Activated CD4-positive, alpha-beta memory T cell treated with anti-CD3 and anti-CD28 coated beads, Interleukin-2, amount 10 ng/mL, durations not matched to agents 7 days and 5 days (primary cell): ENCODE data around the gene ZFY. TPM values are rescaled to one million over a fixed set of nuclear protein-coding genes. Genes with fewer than 3 reads are reported as not detected.

ENCODE experiments used
- CTCF ChIA-PET: fragments of 350-600 bp; sonication (Branson Sonifier 250); formaldehyde crosslinking; loops from one replicate; lab custom pipeline; 2021; ENCODE audit warnings: antibody characterized with exemption, inconsistent platforms; lab: Charles Lee
- POLR2A ChIA-PET: fragments of 350-600 bp; sonication (Branson Sonifier 250); formaldehyde crosslinking; loops from one replicate; lab custom pipeline; 2021; ENCODE audit warnings: antibody characterized with exemption; lab: Charles Lee
- DNase-seq: peaks from one replicate; pipeline ENCODE4 v3.0.0-alpha.2; 2020
- H3K27ac Mint-ChIP-seq: one replicate; pipeline ENCODE4 v1.8.0; 2021; ENCODE audit warnings: mild to moderate bottlenecking, mixed read lengths
- H3K27me3 Mint-ChIP-seq: one replicate; pipeline ENCODE4 v1.8.0; 2021; ENCODE audit warnings: mixed read lengths
- H3K36me3 Mint-ChIP-seq: one replicate; pipeline ENCODE4 v1.8.0; 2021; ENCODE audit warnings: low read depth, mixed read lengths
- H3K4me1 Mint-ChIP-seq: one replicate; pipeline ENCODE4 v1.8.0; 2021; ENCODE audit warnings: mixed read lengths
- H3K4me3 Mint-ChIP-seq: one replicate; pipeline ENCODE4 v1.8.0; 2021; ENCODE audit warnings: mild to moderate bottlenecking, mixed read lengths
- H3K9me3 Mint-ChIP-seq: one replicate; pipeline ENCODE4 v1.8.0; 2021; ENCODE audit warnings: mixed read lengths
- total RNA-seq, 2 experiments: library from RNA; stranded (reverse); gene quantifications; one replicate each; pipeline ENCODE4 v1.2.3, GENCODE V29; 2021

Gene ZFY
- total RNA-seq, 2 experiments from 2014 or later, result 16.9 to 17.6 TPM

DNA sequence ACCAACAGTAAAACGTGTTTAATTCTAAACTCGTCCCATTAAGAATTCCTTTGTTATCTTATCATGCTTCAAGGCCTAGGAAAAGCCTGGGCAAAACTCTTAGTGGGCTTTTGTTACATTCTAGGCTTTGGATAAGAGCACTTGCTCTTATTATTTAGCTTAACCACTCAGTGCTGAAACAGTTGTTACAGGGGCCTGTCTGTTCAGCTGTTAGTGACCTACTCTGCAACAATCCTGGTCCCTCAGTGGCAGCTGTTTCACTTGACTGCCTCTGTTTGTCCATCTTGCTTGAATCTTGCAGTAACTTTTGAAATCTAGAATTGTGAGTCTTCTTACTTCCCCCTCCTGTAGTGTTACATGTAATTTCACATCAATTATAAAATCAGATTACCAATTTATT, 88.4 kb downstream of the ZFY start:
- DNase-seq, result no peak
- CTCF ChIA-PET, result no interaction called here
- H3K9me3 Mint-ChIP-seq, result no peaks in the 10 kb centered on the region
- H3K4me1 Mint-ChIP-seq, result no peaks in the 10 kb centered on the region
- no peak overlapping the region for H3K4me3 Mint-ChIP-seq
- H3K27ac Mint-ChIP-seq, result no peak overlapping the region
- no peaks in the 10 kb centered on the region for H3K27me3 Mint-ChIP-seq
- peaks cover 2% of the 10 kb centered on the region for H3K36me3 Mint-ChIP-seq
- POLR2A ChIA-PET, result no interaction called here

DNA sequence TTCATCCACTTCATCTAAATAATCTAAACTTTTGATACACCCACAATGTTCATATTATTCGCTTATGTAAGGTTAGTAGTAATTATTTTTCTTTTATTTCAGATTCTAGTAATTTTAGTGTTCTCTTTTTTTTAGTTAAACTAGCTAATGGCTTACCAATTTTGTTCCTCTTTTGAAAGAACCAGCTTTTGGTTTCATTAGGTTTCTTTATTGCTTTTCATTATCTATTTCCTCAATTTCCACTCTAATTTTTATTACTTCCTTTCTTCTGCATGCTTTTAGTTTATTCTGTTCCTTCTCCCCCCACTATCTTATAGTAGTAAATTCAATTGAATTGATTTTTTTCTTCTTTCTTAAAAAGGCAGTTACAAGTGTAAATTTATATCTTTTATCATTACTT, 90.2 kb downstream of the ZFY start:
- no peaks in the 10 kb centered on the region for H3K9me3 Mint-ChIP-seq
- CTCF ChIA-PET, result no interaction called here
- H3K4me3 Mint-ChIP-seq, result no peak overlapping the region
- no peaks in the 10 kb centered on the region for H3K27me3 Mint-ChIP-seq
- no peaks in the 10 kb centered on the region for H3K4me1 Mint-ChIP-seq
- POLR2A ChIA-PET, result no interaction called here
- no peak for DNase-seq
- no peak overlapping the region for H3K27ac Mint-ChIP-seq
- peaks cover 2% of the 10 kb centered on the region for H3K36me3 Mint-ChIP-seq

Other genes starting within 250 kb of the ZFY start
- gene SRY, start 147.7 kb upstream of the ZFY start, total RNA-seq, result not detected
- 100 to 1,000 TPM; 248 to 251 TPM for gene RPS4Y1, start 93.8 kb upstream of the ZFY start, total RNA-seq